Astrocyte (in vitro differentiated cells and primary cell): Measurements from ENCODE around the gene HLA-B. TPM values are rescaled to one million over a fixed set of nuclear protein-coding genes. Genes with fewer than 3 reads are reported as not detected.

Experiments used
- DNase-seq: peaks from one replicate; pipeline ENCODE4 v3.0.0-alpha.2; 2010; ENCODE audit warnings: low read depth
- FAIRE-seq: peaks from 2 replicates; lab custom pipeline; 2011; peaks lifted over from hg19 to GRCh38; lab: Jason Lieb, UNC
- H2AFZ ChIP-seq: 2 replicates; pipeline ENCODE4 v1.6.0; 2012; ENCODE audit warnings: low read depth, low read length, inconsistent platforms
- H3K27ac ChIP-seq: 2 replicates; pipeline ENCODE4 v1.5.1; 2011; ENCODE audit warnings: low read depth, low read length, inconsistent platforms
- H3K27me3 ChIP-seq: 2 replicates; pipeline ENCODE4 v1.6.0; 2011; ENCODE audit warnings: low read length, inconsistent platforms; ENCODE audit not compliant: insufficient read depth
- H3K36me3 ChIP-seq: 2 replicates; pipeline ENCODE4 v1.5.1; 2011; ENCODE audit warnings: low read length, inconsistent platforms; ENCODE audit not compliant: insufficient read depth
- H3K4me1 ChIP-seq: 2 replicates; pipeline ENCODE4 v1.5.1; 2011; ENCODE audit warnings: low read length, inconsistent platforms; ENCODE audit not compliant: insufficient read depth
- H3K4me2 ChIP-seq: 2 replicates; pipeline ENCODE4 v1.6.0; 2012; ENCODE audit warnings: low read length, inconsistent platforms
- H3K4me3 ChIP-seq: 2 replicates; pipeline ENCODE4 v1.5.1; 2011; ENCODE audit warnings: low read depth, mild to moderate bottlenecking, low read length, inconsistent platforms; ENCODE audit not compliant: insufficient read depth
- H3K79me2 ChIP-seq: 2 replicates; pipeline ENCODE4 v1.6.0; 2012; ENCODE audit warnings: mild to moderate bottlenecking, low read length, inconsistent platforms; ENCODE audit not compliant: insufficient read depth
- H3K9ac ChIP-seq: 2 replicates; pipeline ENCODE4 v1.6.0; 2012; ENCODE audit warnings: mild to moderate bottlenecking, low read length, inconsistent platforms
- H3K9me3 ChIP-seq: 2 replicates; pipeline ENCODE4 v1.5.1; 2012; ENCODE audit warnings: low read depth, mild to moderate bottlenecking, low read length, inconsistent platforms; ENCODE audit not compliant: insufficient read depth
- H4K20me1 ChIP-seq: 2 replicates; pipeline ENCODE4 v1.6.0; 2012; ENCODE audit warnings: low read length, inconsistent platforms; ENCODE audit not compliant: insufficient read depth
- H3K27ac Mint-ChIP-seq: one replicate; pipeline ENCODE4 v1.8.0; 2021; ENCODE audit warnings: mild to moderate bottlenecking, mixed read lengths; ENCODE audit not compliant: unreplicated experiment
- H3K27me3 Mint-ChIP-seq: one replicate; pipeline ENCODE4 v1.8.0; 2021; ENCODE audit warnings: low read depth, mixed read lengths; ENCODE audit not compliant: unreplicated experiment
- H3K36me3 Mint-ChIP-seq: one replicate; pipeline ENCODE4 v1.8.0; 2021; ENCODE audit warnings: low read depth, mixed read lengths; ENCODE audit not compliant: unreplicated experiment
- H3K4me1 Mint-ChIP-seq: one replicate; pipeline ENCODE4 v1.8.0; 2021; ENCODE audit warnings: low read depth, mixed read lengths; ENCODE audit not compliant: unreplicated experiment
- H3K4me3 Mint-ChIP-seq: one replicate; pipeline ENCODE4 v1.8.0; 2021; ENCODE audit warnings: mild to moderate bottlenecking, moderate library complexity, mixed read lengths; ENCODE audit not compliant: unreplicated experiment
- H3K9me3 Mint-ChIP-seq: one replicate; pipeline ENCODE4 v1.8.0; 2021; ENCODE audit warnings: mild to moderate bottlenecking, mixed read lengths; ENCODE audit not compliant: unreplicated experiment
- CTCF ChIP-seq: IDR thresholded peaks from 2 replicates; pipeline ENCODE4 v1.5.1; 2011; ENCODE audit warnings: low read depth, mild to moderate bottlenecking, inconsistent platforms, low read length, moderate library complexity; ENCODE audit not compliant: insufficient read depth
- EZH2 ChIP-seq: IDR thresholded peaks from 2 replicates; pipeline ENCODE4 v1.6.1; 2012; ENCODE audit warnings: mild to moderate bottlenecking, low read length, inconsistent platforms; ENCODE audit not compliant: insufficient read depth
- total RNA-seq: library from RNA; stranded (reverse); gene quantifications from 2 replicates; pipeline ENCODE4 v1.2.1, GENCODE V29; 2021

Gene HLA-B
- total RNA-seq, 1 donor from 2014 or later, result 1,493 TPM

- H3K27ac ChIP-seq, result no peak overlapping the region
- H3K36me3 Mint-ChIP-seq, result no peaks in the 10 kb centered on the region
- peaks cover 18% of the 10 kb centered on the region for H3K27me3 ChIP-seq
- H3K9me3 ChIP-seq, result no peaks in the 10 kb centered on the region
- no peak for DNase-seq
- no peak overlapping the region for H2AFZ ChIP-seq
- peaks cover 1% of the 10 kb centered on the region for H3K9me3 Mint-ChIP-seq
- H3K4me1 Mint-ChIP-seq, result peaks cover 2% of the 10 kb centered on the region
- H3K27me3 Mint-ChIP-seq, result peaks cover 27% of the 10 kb centered on the region
- H3K4me3 Mint-ChIP-seq, result no peak overlapping the region
- H3K9ac ChIP-seq, result no peak overlapping the region
- no peak for FAIRE-seq
- no peak overlapping the region for H3K4me3 ChIP-seq
- H4K20me1 ChIP-seq, result no peaks in the 10 kb centered on the region
- no peak overlapping the region for H3K27ac Mint-ChIP-seq
- TF ChIP-seq CTCF, result no peak
- no peak for TF ChIP-seq EZH2
- H3K79me2 ChIP-seq, result no peaks in the 10 kb centered on the region
- no peaks in the 10 kb centered on the region for H3K4me1 ChIP-seq
- H3K36me3 ChIP-seq, result no peaks in the 10 kb centered on the region
- no peak overlapping the region for H3K4me2 ChIP-seq
Measured at GRCh38 chr6:31378721-31379103, 21.7 kb upstream of the HLA-B start.

GRCh38 chr6:31378062-31378720, 21.2 kb upstream of the HLA-B start:
- H3K27me3 Mint-ChIP-seq, result peaks cover 27% of the 10 kb centered on the region

More at GRCh38 chr6:31378062-31378720, 21.2 kb upstream of the HLA-B start:
- H3K36me3 Mint-ChIP-seq, result no peaks in the 10 kb centered on the region
- Histone ChIP-seq H3K79me2 (no peaks in the 10 kb centered on the region), H3K4me2 (no peak overlapping the region), H3K27me3 (peaks cover 18% of the 10 kb centered on the region), H3K9me3 (no peaks in the 10 kb centered on the region), H3K36me3 (no peaks in the 10 kb centered on the region), H3K4me3 (no peak overlapping the region), H4K20me1 (no peaks in the 10 kb centered on the region), H3K9ac (no peak overlapping the region), H2AFZ (no peak overlapping the region), H3K27ac (no peak overlapping the region), H3K4me1 (no peaks in the 10 kb centered on the region)
- no peak overlapping the region for H3K27ac Mint-ChIP-seq
- no peak overlapping the region for H3K4me3 Mint-ChIP-seq
- no peak for TF ChIP-seq EZH2
- no peak for TF ChIP-seq CTCF
- DNase-seq, result no peak
- FAIRE-seq, result no peak
- peaks cover 2% of the 10 kb centered on the region for H3K4me1 Mint-ChIP-seq
- H3K9me3 Mint-ChIP-seq, result peaks cover 1% of the 10 kb centered on the region
